NCI-H748 (cell line): ENCODE measurements around the gene TMEM50B.
"Not testable (repeated sequence)": the region's sequence is repeated elsewhere in the genome, so short reads cannot be mapped to it uniquely, and the experiment has no call there.

Experiments used
- DNase-seq: peaks from one replicate; lab custom pipeline; 2025; ENCODE audit not compliant: unreplicated experiment; lab: John Stamatoyannopoulos, UW

TMEM50B gene

GRCh38 chr21:33478935-33479678 is 667 bp downstream of the TMEM50B start:
- peak; percentile 43 for DNase-seq

- no peak for DNase-seq
Observed at GRCh38 chr21:33478182-33478581, 1.6 kb downstream of the TMEM50B start.

GRCh38 chr21:33477066-33477465 is 2.7 kb downstream of the TMEM50B start:
- no peak for DNase-seq

DNA sequence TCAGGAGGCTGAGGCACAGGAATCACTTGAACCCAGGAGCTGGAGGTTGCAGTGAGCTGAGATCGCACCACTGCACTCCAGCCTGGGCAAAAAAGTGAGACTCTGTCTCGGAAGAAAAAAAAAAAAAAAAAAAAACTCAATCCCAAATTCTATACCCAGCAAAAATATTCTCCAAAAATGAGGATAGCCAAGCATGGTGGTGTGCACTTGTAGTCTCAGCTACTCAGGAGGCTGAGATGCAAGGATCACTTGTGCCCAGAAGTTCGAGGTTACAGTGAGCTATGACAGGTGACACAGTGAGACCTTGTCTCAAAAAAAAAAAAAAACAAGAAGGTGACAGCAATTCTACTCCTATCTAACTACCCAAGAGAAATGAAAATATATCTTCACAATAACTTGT is 6.4 kb downstream of the TMEM50B start:
- DNase-seq: no peak

DNA sequence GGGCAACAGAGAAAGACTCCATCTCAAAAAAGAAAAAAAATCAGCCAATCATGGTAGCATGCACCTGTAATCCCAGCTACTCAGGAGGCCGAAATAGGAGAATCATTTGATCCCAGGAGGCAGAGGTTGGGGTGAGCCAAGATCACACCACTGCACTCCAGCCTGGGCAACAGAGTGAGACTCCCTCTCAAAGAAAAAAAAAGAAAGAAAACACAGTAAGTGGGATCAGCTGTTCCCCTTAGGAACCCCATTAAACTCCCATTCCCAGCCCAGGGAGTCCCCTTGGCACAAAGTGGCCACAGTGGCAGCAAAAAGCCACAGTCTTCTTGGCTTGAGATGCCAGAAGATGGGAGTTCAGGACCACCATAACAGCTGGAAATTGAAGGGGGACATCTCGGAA is 9.1 kb downstream of the TMEM50B start:
- no peak for DNase-seq

GRCh38 chr21:33469183-33469582 is 10.6 kb downstream of the TMEM50B start:
- DNase-seq: not testable (repeated sequence)

GRCh38 chr21:33461538-33462250 is 18.1 kb downstream of the TMEM50B start:
- DNase-seq: no peak

DNA sequence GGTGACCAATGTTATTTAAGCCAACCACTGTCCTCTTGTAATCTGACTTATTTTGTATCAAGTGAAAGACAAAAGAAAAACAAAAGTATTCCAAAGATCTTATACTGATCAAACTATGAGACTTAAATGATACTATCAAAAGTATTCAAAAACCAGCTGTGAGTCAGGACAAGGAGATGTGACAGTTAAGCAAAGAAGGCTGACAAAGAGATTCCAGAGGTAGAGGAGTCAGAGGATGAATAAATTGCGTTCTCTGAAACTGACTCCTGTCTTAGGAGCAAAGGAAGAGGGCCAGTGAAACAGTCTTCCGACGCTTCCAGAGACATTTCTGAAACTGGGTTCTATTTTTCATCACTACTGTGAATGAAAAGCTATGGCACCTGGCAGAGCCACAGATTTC is 20.9 kb downstream of the TMEM50B start:
- no peak for DNase-seq

GRCh38 chr21:33455686-33456446 is 23.9 kb downstream of the TMEM50B start:
- no peak for DNase-seq

DNA sequence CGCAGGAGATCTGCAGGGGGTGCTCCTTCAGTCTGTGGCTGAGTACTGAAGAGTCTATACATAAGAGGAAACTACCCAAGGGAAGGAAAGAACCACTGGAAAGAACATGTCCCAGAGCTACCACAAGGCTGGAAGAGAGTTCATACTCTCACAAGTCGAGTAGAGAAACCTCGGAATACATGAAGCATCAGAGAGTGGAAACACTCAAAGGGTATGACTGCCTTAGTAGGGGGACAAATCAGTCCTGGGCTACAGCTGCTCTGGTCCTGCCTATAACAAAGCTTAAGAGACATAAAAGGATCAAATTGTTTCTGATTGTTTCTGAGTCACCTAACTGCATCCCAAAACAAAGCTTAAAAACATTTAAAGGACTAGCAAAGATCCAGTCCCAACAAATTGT is 27.4 kb downstream of the TMEM50B start:
- no peak for DNase-seq

DNA sequence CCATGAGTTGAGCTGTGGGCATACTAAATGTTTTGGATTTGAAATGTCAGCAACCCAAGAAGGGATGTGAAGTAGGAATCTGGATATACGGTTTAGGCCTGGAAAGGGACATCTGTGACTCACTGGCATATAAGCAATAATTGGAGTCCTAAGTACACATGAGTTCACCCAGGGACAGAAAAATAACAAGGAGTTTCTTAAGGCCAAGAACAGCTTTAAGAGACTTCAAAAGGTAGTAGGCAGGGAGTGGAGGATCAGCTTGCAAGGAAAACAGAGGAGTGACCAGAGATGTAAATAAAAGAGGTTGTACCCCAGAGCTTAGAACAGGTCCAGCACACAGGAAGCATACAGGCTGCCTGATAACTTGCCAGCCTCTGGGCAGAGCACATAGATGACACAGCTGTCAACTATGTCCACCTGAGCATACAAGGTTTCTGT is 28.1 kb downstream of the TMEM50B start:
- no peak for DNase-seq

GRCh38 chr21:33449616-33450015 is 30.2 kb downstream of the TMEM50B start:
- DNase-seq: no peak

GRCh38 chr21:33446620-33447019 is 33.2 kb downstream of the TMEM50B start:
- DNase-seq: not testable (repeated sequence)

GRCh38 chr21:33444499-33444898 is 35.3 kb downstream of the TMEM50B start:
- no peak for DNase-seq

DNA sequence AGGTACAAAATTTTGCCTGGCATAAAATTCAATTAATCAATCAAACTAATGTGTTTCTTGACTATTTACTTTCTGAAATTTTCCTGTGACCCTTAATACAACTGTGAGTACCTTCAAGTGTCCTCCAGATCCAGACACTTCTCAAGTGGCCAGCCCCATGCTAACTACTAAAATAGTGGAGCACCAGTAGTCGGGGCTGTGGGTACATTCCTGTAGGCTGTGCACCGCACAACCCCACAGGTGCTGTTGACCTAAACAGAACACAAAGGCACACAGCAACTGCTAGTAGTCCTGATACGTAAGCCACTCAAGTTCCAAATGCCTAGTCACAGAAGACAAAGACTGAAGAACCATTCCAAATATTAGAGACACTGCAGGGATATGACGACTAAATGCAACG is 36.6 kb downstream of the TMEM50B start:
- no peak for DNase-seq

DNA sequence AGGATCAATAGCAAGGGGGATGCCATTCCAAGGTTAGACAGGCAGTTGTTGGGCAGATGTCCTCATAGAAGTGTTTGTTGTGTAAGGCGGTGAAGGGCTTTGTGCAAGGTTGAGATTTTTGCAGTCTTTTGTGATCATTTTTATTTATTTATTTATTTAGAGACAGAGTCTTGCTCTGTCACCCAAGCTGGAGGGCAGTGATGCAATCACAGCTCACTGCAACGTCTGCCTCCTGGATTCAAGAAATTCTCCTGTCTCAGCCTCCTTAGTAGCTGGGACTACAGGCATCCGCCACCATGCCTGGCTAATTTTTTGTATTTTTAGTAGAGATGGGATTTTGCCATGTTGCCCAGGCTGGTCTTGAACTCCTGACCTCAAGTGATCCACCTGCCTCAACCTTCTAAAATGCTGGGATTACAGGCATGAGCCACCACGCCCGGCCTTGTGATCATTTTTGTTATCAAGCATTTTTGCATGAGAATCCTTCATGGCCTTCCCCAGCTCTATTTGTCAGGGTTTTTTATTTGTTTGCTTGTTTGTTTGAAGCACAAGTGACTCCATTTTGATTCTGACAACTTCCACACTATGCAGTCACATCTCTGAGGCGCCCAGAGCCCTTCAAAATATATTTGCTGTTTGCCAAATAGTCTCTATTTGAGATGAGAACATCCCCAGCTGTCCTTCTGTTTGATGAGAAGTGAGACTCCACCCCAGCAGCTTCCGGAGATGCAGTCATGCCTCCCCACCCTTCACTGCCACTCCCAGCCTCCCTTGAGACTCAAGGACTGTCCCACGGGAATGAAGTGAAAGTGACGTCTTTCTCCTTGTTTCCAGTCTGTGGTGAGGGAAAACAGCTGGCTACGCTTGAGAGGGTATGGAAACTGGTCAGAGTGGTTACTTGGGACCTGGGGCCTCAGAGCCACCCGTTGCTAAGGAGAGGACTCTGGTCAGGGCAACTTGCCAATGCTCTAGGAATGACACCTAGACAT is 38.0 kb downstream of the TMEM50B start:
- peak; percentile 91 for DNase-seq

DNA sequence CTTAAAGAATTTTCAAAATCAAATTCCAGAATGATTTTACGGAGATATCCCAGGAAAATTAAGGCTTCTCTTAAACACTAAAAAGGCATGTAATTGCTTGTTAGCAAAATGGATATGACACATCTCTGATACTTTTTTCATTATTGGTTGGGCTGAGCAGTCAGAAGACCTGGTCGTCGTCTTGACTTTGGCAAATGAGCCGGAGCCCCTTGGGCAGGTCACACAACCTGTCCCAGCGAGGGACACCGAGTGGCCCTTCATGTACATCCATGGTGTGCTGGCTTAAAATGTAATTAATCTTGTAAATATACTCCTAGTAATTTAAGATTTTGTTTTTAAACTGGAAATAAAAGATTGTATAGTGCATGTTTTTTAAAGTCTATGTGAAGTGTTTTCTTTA is 42.6 kb downstream of the TMEM50B start:
- no peak for DNase-seq

DNA sequence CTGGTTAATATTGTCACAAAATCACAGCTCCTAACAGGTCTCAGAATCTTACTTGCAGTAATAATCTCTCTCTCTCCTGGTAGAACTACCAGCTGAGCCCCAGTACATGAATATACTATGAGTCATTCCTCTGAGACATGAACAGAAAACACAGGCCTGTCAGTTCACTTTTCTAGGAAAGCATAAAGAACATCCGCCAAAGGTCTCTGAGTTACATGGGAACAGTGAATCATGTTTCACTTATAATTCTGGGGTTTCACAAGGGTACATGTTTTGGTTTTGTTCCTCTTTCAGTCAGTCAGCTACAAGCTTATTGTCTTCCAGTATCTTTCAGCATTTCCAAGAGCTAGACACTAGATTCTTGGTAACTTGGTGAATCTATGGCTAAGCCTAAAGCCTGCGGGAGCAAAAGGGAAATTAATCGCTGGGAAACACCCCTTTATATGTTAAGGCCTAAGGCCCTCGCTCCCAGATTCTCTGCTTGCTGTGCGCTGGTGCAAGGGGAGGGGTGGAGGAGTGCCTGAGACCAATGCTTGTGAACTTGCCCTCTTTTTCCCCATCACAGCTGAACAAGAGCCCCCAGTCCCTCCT is 44.9 kb downstream of the TMEM50B start:
- no peak for DNase-seq

- no peak for DNase-seq
Observed at GRCh38 chr21:33433425-33434114, 46.2 kb downstream of the TMEM50B start.

DNA sequence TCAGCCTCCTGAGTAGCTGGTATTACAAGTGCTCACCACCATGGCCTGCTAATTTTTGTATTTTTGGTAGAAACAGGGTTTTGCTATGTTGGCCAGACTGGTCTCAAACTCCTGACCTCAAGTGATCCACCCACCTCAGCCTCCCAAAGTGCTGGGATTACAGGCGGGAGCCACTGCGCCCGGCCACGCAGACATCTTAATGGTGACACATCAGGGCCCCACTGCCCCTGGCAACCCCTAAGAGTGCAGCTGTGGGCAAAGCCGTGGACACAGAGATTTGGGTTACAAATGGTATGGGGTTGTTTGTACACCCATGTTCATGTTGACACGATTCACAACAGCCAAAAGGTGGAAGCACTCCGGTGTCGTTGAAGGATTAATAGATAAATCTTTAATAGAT is 46.8 kb downstream of the TMEM50B start:
- DNase-seq: no peak
